ENCODE data around the gene SLC27A6.

The SLC27A6 gene

GRCh38 chr5:129061849-129062248, 96.6 kb downstream of the SLC27A6 start:
- no peak for FAIRE-seq
- DNase-seq (ENCODE audit: low spot score) = no peak

GRCh38 chr5:129063483-129064113, 98.3 kb downstream of the SLC27A6 start:
- DNase-seq (ENCODE audit: low spot score) = no peak
- no peak for FAIRE-seq

- no peak for FAIRE-seq
- DNase-seq (ENCODE audit: low spot score) = no peak
Observed at GRCh38 chr5:129065721-129066120, 100.4 kb downstream of the SLC27A6 start.

- FAIRE-seq = no peak
Observed at GRCh38 chr5:129067745-129068144, 102.5 kb downstream of the SLC27A6 start.

GRCh38 chr5:129069292-129069691, 104.0 kb downstream of the SLC27A6 start:
- FAIRE-seq = no peak
- no peak for DNase-seq (ENCODE audit: low spot score)

More at GRCh38 chr5:129067745-129068144, 102.5 kb downstream of the SLC27A6 start:
- no peak for DNase-seq (ENCODE audit: low spot score)

- no peak for DNase-seq (ENCODE audit: low spot score)
- FAIRE-seq = no peak
Observed at GRCh38 chr5:129073111-129073510, 107.8 kb downstream of the SLC27A6 start.

- DNase-seq (ENCODE audit: low spot score) = no peak
- FAIRE-seq = no peak
Observed at GRCh38 chr5:129074903-129075302, 109.6 kb downstream of the SLC27A6 start.

- no peak for DNase-seq (ENCODE audit: low spot score)
- FAIRE-seq = no peak
Observed at GRCh38 chr5:129077433-129078075, 112.3 kb downstream of the SLC27A6 start.

GRCh38 chr5:129078247-129078646, 113.0 kb downstream of the SLC27A6 start:
- DNase-seq (ENCODE audit: low spot score) = no peak
- FAIRE-seq = no peak

- FAIRE-seq = no peak
- no peak for DNase-seq (ENCODE audit: low spot score)
Observed at GRCh38 chr5:129078660-129079059, 113.4 kb downstream of the SLC27A6 start.

- no peak for DNase-seq (ENCODE audit: low spot score)
- FAIRE-seq = no peak
Observed at GRCh38 chr5:129079496-129079895, 114.2 kb downstream of the SLC27A6 start.

GRCh38 chr5:129080766-129081165, 115.5 kb downstream of the SLC27A6 start:
- FAIRE-seq (no peak), DNase-seq (ENCODE audit: low spot score) (no peak)

GRCh38 chr5:129082225-129083136, 117.2 kb downstream of the SLC27A6 start:
- DNase-seq (ENCODE audit: low spot score) (no peak), FAIRE-seq (no peak)

Measured in RCC 7860 (cell line).